Transverse colon (tissue), 4 donors: ENCODE measurements around the gene ROCK2. TPM values are rescaled to one million over a fixed set of nuclear protein-coding genes. Genes with fewer than 3 reads are reported as not detected.

Source experiments
- DNase-seq: peaks from one replicate; pipeline ENCODE4 v3.0.0-alpha.2; 2019
- H3K27ac ChIP-seq, 4 donors: fragments of 200-600 bp; sonication (generic); 2 replicates each; pipeline ENCODE4 v1.5.1; 2016 to 2018; ENCODE audit warnings: inconsistent platforms in 4 of 4
- H3K27me3 ChIP-seq: fragments of 200-600 bp; sonication (generic); 2 replicates; pipeline ENCODE4 v1.5.1; 2017; ENCODE audit warnings: inconsistent platforms
- H3K36me3 ChIP-seq, 4 donors: fragments of 200-600 bp; sonication (generic); 2 replicates each; pipeline ENCODE4 v1.5.1; 2017 to 2019; ENCODE audit warnings: inconsistent platforms in 4 of 4
- H3K4me1 ChIP-seq, 4 donors: fragments of 200-600 bp; sonication (generic); 2 replicates each; pipeline ENCODE4 v1.5.1; 2017 to 2020; ENCODE audit warnings: inconsistent platforms in 4 of 4
- H3K4me3 ChIP-seq, 4 donors: fragments of 200-600 bp; sonication (generic); 1 replicate in 1 of 4; 2 replicates in 3 of 4; pipeline versions ENCODE4 v1.5.1 to v1.6.1; 2017 to 2019; ENCODE audit warnings: inconsistent platforms in 4 of 4
- H3K9me3 ChIP-seq, 2 donors: fragments of 200-600 bp; sonication (generic); 2 replicates each; pipeline ENCODE4 v1.5.1; 2017 to 2019; ENCODE audit warnings: inconsistent platforms in 2 of 2
- CTCF ChIP-seq, 5 experiments: fragments of 200-600 bp in 3 of 5; fragments of 450-650 bp in 2 of 5; sonication (generic) in 3 of 5; IDR thresholded peaks; 1 replicate in 2 of 5; 2 replicates in 3 of 5; pipeline ENCODE4 v1.5.1; 2016 to 2017; ENCODE audit warnings: antibody characterized with exemption in 5 of 5, inconsistent platforms in 3 of 5, mild to moderate bottlenecking in 2 of 5, moderate library complexity in 1 of 5
- EP300 ChIP-seq: sonication (generic); formaldehyde crosslinking; IDR thresholded peaks from one replicate; pipeline ENCODE4 v1.6.1; 2017; ENCODE audit warnings: antibody characterized with exemption, low read depth
- POLR2A ChIP-seq: fragments of 450-650 bp; IDR thresholded peaks from one replicate; pipeline ENCODE4 v1.6.1; 2016; ENCODE audit warnings: antibody characterized with exemption, mild to moderate bottlenecking, moderate library complexity
- POLR2AphosphoS5 ChIP-seq, 3 donors: sonication (generic); formaldehyde crosslinking; IDR thresholded peaks; one replicate each; pipeline ENCODE4 v1.6.1; 2016; ENCODE audit warnings: antibody characterized with exemption in 3 of 3
- WGBS, 2 donors: methylation state at CpG; one replicate each; pipeline ENCODE4 v1.1.5; 2018; ENCODE audit warnings: low coverage in 1 of 2; 5-methylcytosine and 5-hydroxymethylcytosine counted together
- in situ Hi-C, 4 donors: fragments of 200-750 bp; cut with MboI; loops; one replicate each; pipeline versions ENCODE4 v1.15.0 to v1.15.1; 2017; ENCODE audit warnings: low sequenced_read_pairs in 3 of 4, low pct_ligation_motif_present in 1 of 4, low pct_unique_long_range_greater_than_20kb in 1 of 4
- intact Hi-C: fragments of 100-400 bp; cut with DNase I; formaldehyde crosslinking; loops from one replicate; pipeline ENCODE4 v1.15.1; 2023; ENCODE audit warnings: low total_unique reads
- total RNA-seq, 4 donors: library from RNA; depleted of rRNA; stranded (reverse); fragments of >200 nt; gene quantifications; one replicate each; pipeline ENCODE4 v1.1.0, GENCODE V29; 2016

Gene ROCK2
- total RNA-seq, 4 donors from 2014 or later = 53.9 to 93.0 (median 74.7) TPM

- peaks cover 0 to 40% (median 11%) of the 10 kb centered on the region in 4 donors for H3K4me1 ChIP-seq
- H3K27ac ChIP-seq = no peak overlapping the region
- 65 to 70% methylated on average over 3 of the region's 3 CpGs for WGBS, 2 donors
- intact Hi-C loops (no loop called here), in situ Hi-C loops (no loop called here)
- no peaks in the 10 kb centered on the region for H3K9me3 ChIP-seq
- TF ChIP-seq POLR2A (no peak), POLR2AphosphoS5 (IDR thresholded peaks at IDR 0.05) (no peak), CTCF (IDR thresholded peaks at IDR 0.05) (no peak), EP300 (no peak)
- peaks cover 0 to 4% (median 0%) of the 10 kb centered on the region in 4 donors for H3K36me3 ChIP-seq
- no peak for DNase-seq
- no peaks in the 10 kb centered on the region for H3K27me3 ChIP-seq
- no peak overlapping the region for H3K4me3 ChIP-seq
These were observed 54.2 kb downstream of the ROCK2 start for GRCh38 chr2:11290211-11290610.

- Histone ChIP-seq H3K4me3 (no peak overlapping the region), H3K27ac (no peak overlapping the region), H3K36me3 (peaks cover 0 to 17% (median 9%) of the 10 kb centered on the region in 4 donors), H3K27me3 (no peaks in the 10 kb centered on the region), H3K4me1 (peaks cover 0 to 37% (median 11%) of the 10 kb centered on the region in 4 donors), H3K9me3 (no peaks in the 10 kb centered on the region)
- intact Hi-C loops (no loop called here), in situ Hi-C loops (no loop called here)
- WGBS, 2 donors = 76 to 79% methylated on average over 3 of the region's 3 CpGs
- DNase-seq = no peak
- TF ChIP-seq CTCF (IDR thresholded peaks at IDR 0.05) (no peak), POLR2A (no peak), EP300 (no peak), POLR2AphosphoS5 (IDR thresholded peaks at IDR 0.05) (no peak)
These were observed 56.0 kb downstream of the ROCK2 start for GRCh38 chr2:11288431-11288830.

GRCh38 chr2:11286749-11287148 is 57.7 kb downstream of the ROCK2 start:
- Histone ChIP-seq H3K27ac (no peak overlapping the region), H3K27me3 (no peaks in the 10 kb centered on the region), H3K9me3 (no peaks in the 10 kb centered on the region), H3K36me3 (peaks cover 0 to 17% (median 9%) of the 10 kb centered on the region in 4 donors), H3K4me3 (no peak overlapping the region), H3K4me1 (peaks cover 0 to 24% (median 5%) of the 10 kb centered on the region in 4 donors)
- no peak for DNase-seq
- intact Hi-C loops (no loop called here), in situ Hi-C loops (no loop called here)
- 83 to 88% methylated on average over 1 of the region's 1 CpG for WGBS, 2 donors
- TF ChIP-seq POLR2AphosphoS5 (IDR thresholded peaks at IDR 0.05) = no peak
- no peak for TF ChIP-seq EP300
- no peak for TF ChIP-seq POLR2A
- TF ChIP-seq CTCF (IDR thresholded peaks at IDR 0.05) = no peak

- in situ Hi-C loops = no loop called here
These were observed 58.1 kb downstream of the ROCK2 start for GRCh38 chr2:11286323-11286722.

More at GRCh38 chr2:11286323-11286722, 58.1 kb downstream of the ROCK2 start:
- no peak for DNase-seq
- no peaks in the 10 kb centered on the region for H3K9me3 ChIP-seq
- no peaks in the 10 kb centered on the region for H3K27me3 ChIP-seq
- peaks cover 0 to 24% (median 5%) of the 10 kb centered on the region in 4 donors for H3K4me1 ChIP-seq
- no peak overlapping the region for H3K27ac ChIP-seq
- intact Hi-C loops = no loop called here
- TF ChIP-seq CTCF (IDR thresholded peaks at IDR 0.05) = no peak
- TF ChIP-seq POLR2A = no peak
- TF ChIP-seq EP300 = no peak
- TF ChIP-seq POLR2AphosphoS5 (IDR thresholded peaks at IDR 0.05) = no peak
- H3K36me3 ChIP-seq = peaks cover 0 to 17% (median 9%) of the 10 kb centered on the region in 4 donors
- no peak overlapping the region for H3K4me3 ChIP-seq
